ENCODE results near the gene ZNF672.

The ZNF672 gene

GRCh38 chr1:248858891-248859889 is 21.2 kb downstream of the ZNF672 start, which contains the start of gene ZNF692:
Gene ZNF692 (minus strand): TSS chr1:248859085. CDS start chr1:248858309, 776 bp downstream.
- Histone ChIP-seq H3K4me3 (ENCODE audit: low read depth, low read length) (peak within 1 kb of the TSS; percentile 87), H3K27me3 (no peaks in the 10 kb centered on the region), H3K36me3 (peaks cover 6% of the 10 kb centered on the region), H3K9me3 (no peaks in the 10 kb centered on the region), H3K4me1 (no peaks in the 10 kb centered on the region)
- DNase-seq: peak; percentile 98
- TF ChIP-seq CTCF (IDR thresholded peaks at IDR 0.05; ENCODE audit: low read depth, low read length): no peak

DNA sequence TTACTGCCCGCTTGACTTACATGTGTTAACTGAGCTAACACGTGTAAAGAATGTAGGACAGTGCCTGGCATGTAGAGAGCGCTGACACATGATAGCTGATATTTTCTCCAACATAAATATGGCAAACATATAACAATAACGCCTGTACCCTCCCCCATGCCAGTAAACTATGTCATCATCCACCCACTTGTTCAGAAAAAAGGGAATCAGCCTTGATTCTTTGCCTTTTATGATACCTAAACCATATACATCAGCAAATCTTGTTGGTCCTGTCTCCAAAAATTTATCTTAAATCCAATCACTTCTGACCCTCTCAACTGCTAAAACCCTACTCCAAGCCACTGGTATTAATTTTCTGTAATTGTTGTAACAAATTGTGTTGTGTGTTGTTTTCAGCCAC is 22.0 kb downstream of the ZNF672 start:
- Histone ChIP-seq H3K4me1 (no peaks in the 10 kb centered on the region), H3K9me3 (no peaks in the 10 kb centered on the region), H3K36me3 (peaks cover 5% of the 10 kb centered on the region), H3K4me3 (ENCODE audit: low read depth, low read length) (no peak overlapping the region), H3K27me3 (no peaks in the 10 kb centered on the region)
- DNase-seq: no peak
- TF ChIP-seq CTCF (IDR thresholded peaks at IDR 0.05; ENCODE audit: low read depth, low read length): no peak

DNA sequence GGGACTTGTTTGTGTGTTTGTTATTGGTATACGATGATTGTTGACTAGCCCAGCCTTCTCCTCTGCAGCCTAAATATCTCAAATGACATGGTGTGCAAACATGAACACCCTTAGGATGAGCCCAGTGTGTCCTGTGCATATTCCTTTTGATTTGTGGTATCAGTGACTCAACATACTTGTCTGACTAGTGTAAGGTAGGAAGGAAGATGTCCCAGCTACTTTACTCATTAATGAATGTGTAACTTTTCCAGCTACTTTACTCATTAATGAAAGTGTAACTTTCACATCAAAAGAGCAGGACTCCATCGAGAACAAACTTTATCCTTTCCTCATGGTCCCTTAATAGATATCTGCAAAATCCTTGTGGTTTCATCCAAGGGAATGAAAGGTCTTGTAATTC is 23.6 kb downstream of the ZNF672 start:
- no peak for DNase-seq
- H3K4me1 ChIP-seq: no peaks in the 10 kb centered on the region
- no peak overlapping the region for H3K4me3 ChIP-seq (ENCODE audit: low read depth, low read length)
- no peak for TF ChIP-seq CTCF (IDR thresholded peaks at IDR 0.05; ENCODE audit: low read depth, low read length)
- H3K27me3 ChIP-seq: no peaks in the 10 kb centered on the region
- H3K36me3 ChIP-seq: no peaks in the 10 kb centered on the region
- H3K9me3 ChIP-seq: no peaks in the 10 kb centered on the region

DNA sequence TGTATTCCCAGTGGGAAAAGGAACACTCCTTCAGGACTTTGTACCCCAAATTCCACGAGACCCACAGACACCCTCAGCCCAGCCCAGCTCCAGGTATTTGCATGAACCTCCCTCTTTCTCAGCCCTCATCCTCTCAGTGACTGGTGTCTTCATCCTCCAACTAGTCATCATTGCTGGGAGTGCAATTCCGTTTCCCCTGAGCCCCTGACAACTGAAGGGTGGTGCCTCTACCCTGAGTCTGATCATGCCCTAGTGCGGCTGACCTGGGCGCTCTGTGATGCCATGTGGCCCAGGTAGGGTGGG is 24.6 kb downstream of the ZNF672 start:
- no peaks in the 10 kb centered on the region for H3K27me3 ChIP-seq

DNA sequence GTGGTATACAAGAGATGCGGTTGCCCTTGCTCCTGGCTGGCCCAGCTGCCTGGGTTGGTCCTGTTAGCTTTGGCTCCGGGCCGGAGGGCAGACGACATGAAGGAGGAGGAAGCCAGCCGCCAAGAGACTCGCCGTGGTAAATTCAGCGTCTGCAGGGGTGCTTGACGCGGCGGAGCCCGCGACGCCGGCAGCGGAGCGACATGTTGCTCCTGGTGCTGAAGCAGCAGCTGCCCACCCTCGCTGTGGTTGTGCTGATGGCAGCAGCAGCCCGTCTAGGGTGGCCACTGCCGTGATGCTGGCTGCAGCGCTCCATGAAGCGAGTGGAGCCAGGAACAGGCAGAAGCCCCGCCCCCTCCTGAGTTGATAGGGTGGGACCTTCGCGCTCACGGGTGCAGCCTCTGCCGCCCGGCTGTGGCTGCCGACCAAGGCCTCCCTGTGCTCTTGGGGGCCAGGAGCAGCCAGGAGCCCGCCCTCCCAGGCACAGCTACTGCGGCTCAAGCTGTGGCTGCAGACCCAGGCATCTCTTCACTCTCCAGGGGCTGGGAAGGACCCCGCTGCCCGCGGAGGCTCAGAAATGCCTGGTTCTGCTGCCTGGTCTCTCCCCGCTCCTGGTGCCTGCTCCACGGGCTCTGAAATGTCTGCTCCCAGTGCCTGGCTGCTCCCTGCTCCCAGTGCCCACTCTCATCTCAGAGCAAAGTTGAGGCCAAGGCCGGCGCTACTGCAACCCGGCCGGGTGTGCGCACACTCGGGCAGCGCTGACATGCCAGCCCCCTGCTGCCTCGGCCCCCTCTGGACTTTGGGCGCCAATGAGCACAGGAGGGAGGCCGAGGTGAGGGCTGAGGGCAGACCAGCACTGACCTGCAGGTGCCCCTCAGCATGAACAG is 25.2 kb downstream of the ZNF672 start:
- no peaks in the 10 kb centered on the region for H3K27me3 ChIP-seq
- no peaks in the 10 kb centered on the region for H3K4me1 ChIP-seq
- DNase-seq: peak; percentile 95
- H3K36me3 ChIP-seq: no peaks in the 10 kb centered on the region
- peak overlapping the region; percentile 72 for H3K4me3 ChIP-seq (ENCODE audit: low read depth, low read length)
- TF ChIP-seq CTCF (IDR thresholded peaks at IDR 0.05; ENCODE audit: low read depth, low read length): no peak
- H3K9me3 ChIP-seq: no peaks in the 10 kb centered on the region

More for the DNA sequence above, 24.6 kb downstream of the ZNF672 start:
- peak overlapping the region; percentile 72 for H3K4me3 ChIP-seq (ENCODE audit: low read depth, low read length)
- TF ChIP-seq CTCF (IDR thresholded peaks at IDR 0.05; ENCODE audit: low read depth, low read length): no peak
- H3K4me1 ChIP-seq: no peaks in the 10 kb centered on the region
- no peaks in the 10 kb centered on the region for H3K36me3 ChIP-seq
- no peak for DNase-seq
- no peaks in the 10 kb centered on the region for H3K9me3 ChIP-seq

Measured in BE2C (cell line).